GM10248 (cell line): ENCODE measurements around the gene MMP15.

Source experiments
- CTCF ChIA-PET: fragments of 300-600 bp; sonication (Branson Sonifier 250); formaldehyde crosslinking; extraction: SDS; loops from one replicate; lab custom pipeline; 2021; ENCODE audit warnings: antibody characterized with exemption; lab: Yijun Ruan, JAX
- POLR2A ChIA-PET: fragments of 350-650 bp; sonication (Branson Sonifier 250); formaldehyde crosslinking; extraction: SDS; loops from one replicate; lab custom pipeline; 2020; ENCODE audit warnings: antibody characterized with exemption; lab: Yijun Ruan, JAX
- DNase-seq: peaks from one replicate; pipeline ENCODE4 v3.0.0; 2012; ENCODE audit errors: extremely low spot score
- TF ChIP-seq, protein P1 (sequence below): IDR thresholded peaks from 2 replicates; pipeline ENCODE4 v1.5.1; 2012; ENCODE audit warnings: mild to moderate bottlenecking, low read depth; ENCODE audit errors: extremely low read depth, missing control alignments, control extremely low read depth

MMP15 gene

DNA sequence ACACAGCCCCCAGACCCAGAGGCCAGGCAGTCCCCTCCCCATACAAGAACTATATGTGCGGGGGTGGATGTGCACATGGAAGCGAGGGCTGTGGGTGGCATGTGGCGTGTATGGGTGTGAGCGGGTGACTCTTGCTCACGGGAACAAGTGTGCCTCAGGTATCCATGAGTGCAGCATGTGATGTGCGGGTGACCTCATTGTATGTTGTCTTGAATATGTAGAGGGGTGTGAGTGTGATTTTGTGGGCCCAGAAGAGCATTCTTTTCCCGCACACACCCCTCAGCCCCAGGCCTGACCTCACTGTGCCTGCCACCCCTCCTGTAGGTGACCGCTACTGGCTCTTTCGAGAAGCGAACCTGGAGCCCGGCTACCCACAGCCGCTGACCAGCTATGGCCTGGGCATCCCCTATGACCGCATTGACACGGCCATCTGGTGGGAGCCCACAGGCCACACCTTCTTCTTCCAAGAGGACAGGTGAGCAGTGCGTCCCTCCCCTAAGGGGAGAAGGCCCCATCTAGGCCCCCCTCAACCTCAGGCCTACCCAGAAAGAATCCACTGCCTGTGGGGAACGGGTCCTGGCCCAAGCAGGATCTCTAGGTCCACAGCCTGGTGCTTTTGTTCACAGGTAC is 17.4 kb downstream of the MMP15 start:
- ChIA-PET CTCF (no interaction called here), POLR2A (no interaction called here)
- TF ChIP-seq, protein P1, sequence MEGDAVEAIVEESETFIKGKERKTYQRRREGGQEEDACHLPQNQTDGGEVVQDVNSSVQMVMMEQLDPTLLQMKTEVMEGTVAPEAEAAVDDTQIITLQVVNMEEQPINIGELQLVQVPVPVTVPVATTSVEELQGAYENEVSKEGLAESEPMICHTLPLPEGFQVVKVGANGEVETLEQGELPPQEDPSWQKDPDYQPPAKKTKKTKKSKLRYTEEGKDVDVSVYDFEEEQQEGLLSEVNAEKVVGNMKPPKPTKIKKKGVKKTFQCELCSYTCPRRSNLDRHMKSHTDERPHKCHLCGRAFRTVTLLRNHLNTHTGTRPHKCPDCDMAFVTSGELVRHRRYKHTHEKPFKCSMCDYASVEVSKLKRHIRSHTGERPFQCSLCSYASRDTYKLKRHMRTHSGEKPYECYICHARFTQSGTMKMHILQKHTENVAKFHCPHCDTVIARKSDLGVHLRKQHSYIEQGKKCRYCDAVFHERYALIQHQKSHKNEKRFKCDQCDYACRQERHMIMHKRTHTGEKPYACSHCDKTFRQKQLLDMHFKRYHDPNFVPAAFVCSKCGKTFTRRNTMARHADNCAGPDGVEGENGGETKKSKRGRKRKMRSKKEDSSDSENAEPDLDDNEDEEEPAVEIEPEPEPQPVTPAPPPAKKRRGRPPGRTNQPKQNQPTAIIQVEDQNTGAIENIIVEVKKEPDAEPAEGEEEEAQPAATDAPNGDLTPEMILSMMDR: no peak
- no peak for DNase-seq

DNA sequence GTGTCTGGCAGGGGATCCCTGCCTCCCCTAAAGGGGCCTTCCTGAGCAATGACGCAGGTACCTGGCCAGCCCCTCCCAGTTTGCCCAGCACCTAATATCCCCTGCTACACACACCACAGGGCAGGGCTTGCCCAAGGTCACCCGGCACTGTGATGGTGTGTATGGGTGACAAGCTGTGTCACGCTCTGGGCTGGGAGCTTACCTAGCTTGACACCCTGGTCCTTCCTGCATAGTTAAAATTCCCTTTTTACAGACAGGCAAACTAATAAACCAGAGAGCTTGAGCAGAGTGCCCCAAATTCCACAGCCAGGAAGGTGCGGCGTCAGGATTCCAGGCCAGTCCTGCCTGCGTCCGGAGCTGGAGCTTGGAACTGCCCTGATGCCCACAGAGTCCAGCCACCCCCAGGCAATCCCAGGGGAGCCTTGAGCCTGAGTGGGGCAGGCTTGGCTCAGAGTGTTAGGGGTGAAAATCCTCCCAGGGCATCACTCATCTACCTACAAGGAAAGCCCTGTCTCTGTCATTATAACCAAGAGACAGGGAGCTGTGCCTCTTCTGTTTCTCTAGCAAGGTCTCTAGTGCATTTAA is 18.1 kb downstream of the MMP15 start:
- POLR2A ChIA-PET: no interaction called here
- TF ChIP-seq, protein P1: no peak
- CTCF ChIA-PET: interaction anchor here (0.9 kb wide), 1 partner anchor 54 kb away, joined by 3 read pairs; no protein-coding TSS in a partner anchor
- DNase-seq: no peak

DNA sequence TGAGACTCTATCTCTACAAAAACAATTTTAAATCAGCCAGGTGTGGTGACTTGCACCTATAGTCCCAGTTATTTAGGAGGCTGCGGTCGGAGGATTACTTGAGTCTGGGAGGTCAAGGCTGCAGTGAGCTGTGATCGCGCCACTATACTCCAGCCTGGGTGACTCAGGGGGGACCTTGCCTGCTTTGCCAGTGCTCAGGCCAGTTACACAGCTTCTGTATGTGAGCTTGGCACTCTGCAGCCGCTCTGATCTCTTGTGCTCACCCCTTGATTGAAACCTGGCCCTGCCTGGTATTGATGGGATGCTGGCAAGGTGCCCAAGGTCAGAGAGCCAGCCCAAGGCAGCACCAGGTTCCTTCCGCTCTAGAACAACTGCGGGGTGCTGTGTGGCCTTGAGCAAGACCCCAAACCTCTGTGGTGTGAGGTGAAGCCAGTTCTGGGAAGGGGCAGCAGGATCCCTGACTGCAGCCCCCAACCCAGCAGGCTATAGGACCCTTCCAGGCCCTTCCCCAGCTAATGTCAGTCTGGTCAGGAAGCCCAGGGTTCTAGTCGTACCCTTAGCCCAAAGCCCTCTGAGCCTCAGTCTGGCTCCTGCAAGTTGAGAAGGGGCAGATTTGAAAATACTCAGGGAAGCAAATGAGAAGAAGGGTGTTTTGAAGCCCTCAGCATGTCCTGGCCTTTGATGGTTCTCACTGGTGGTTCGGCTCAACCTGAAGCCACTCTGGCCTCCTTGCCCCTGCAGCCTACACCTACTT is 18.9 kb downstream of the MMP15 start:
- ChIA-PET CTCF (interaction anchor here (0.9 kb wide), 1 partner anchor 53 kb away, joined by 3 read pairs; no protein-coding TSS in a partner anchor), POLR2A (no interaction called here)
- no peak for DNase-seq
- TF ChIP-seq, protein P1: no peak

DNA sequence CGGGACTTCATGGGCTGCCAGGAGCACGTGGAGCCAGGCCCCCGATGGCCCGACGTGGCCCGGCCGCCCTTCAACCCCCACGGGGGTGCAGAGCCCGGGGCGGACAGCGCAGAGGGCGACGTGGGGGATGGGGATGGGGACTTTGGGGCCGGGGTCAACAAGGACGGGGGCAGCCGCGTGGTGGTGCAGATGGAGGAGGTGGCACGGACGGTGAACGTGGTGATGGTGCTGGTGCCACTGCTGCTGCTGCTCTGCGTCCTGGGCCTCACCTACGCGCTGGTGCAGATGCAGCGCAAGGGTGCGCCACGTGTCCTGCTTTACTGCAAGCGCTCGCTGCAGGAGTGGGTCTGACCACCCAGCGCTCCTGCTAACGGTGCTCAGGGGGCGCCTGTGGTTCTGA is 19.5 kb downstream of the MMP15 start:
- POLR2A ChIA-PET: no interaction called here
- DNase-seq: no peak
- CTCF ChIA-PET: no interaction called here
- TF ChIP-seq, protein P1: no peak

DNA sequence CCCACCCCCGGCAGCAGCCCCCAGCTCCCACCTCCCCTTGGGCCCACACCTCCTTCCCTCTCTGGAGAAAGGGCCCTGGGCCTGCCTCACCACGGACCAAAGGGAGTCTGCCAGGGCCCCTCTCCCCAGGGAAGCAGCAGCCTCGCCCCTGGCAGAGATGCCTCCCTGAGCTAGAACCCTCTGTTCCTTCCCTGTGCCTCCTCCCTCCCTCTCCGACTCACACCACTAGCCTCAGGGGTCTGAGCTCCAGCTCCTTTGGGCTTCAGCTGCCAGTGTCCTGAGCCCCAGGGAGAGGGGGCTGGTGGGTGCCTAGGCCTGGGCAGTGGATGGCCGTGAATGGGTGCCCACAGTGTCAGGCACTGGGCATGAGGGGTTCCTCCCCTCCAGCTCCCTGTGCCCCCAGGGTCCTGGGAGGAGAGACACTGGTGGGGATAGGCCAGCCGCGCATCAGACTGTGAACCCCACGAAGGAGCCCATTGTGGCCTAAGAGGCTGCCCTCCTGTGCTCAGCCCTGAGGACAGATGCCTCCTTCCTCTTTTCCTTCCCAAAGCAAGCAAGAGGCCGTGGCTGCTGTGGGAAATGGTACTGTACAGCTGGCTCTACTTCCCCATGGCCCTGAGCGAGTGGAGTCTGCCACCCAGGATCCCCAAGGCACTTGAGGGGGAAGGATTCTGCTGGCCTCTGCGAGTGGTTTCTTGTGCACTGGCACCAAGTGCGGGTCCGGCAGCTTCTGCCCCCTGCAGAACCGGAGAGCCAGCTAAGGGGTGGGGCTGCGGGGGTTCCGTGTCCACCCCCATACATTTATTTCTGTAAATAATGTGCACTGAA is 20.7 kb downstream of the MMP15 start:
- ChIA-PET CTCF (no interaction called here), POLR2A (no interaction called here)
- TF ChIP-seq, protein P1: no peak
- no peak for DNase-seq

DNA sequence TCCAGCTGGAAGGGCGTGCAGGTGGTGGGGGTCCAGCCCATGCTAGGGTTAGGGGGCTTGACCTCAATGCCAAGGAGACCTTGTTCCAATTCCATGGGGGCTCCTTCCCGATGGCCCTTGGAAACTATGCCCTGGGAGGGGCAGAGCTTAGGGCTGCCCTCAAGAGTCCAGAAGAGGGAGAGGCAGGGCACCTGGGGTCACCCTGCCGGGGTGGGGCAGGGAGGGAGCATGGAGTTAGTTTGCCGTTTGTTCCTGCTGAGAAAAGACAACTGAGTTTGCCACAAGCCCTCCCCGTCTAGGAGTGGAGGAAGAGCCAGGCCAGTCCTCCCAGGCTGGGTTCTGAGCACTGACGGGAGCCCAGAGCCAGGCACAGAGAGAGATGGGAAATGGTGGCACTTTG is 21.4 kb downstream of the MMP15 start:
- CTCF ChIA-PET: no interaction called here
- TF ChIP-seq, protein P1: no peak
- DNase-seq: no peak
- POLR2A ChIA-PET: no interaction called here
